SHP77 (cell line): ENCODE measurements around the gene TBC1D17.

Source experiments
- DNase-seq, 2 experiments: peaks; one replicate each; lab custom pipeline; 2025; lab: John Stamatoyannopoulos, UW

The TBC1D17 gene

DNA sequence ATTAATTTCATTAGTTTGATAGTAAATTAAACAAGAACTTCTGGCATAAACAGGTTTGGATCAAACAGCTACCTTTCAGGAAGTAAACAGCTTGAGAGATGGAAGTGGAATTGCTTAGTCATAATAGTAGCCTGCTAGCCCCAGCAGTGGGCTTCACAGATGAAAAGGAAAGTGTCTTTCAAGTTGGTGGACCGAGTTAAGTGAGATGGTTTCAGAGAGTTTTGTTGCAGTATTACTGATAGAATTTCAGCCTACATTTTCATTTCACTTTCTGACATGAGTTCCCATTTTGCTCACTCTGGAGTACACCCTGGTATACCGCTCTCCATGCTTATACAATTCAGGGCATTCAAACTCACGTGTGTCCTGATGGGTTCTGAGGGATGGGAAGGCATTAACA lies 28.6 kb upstream of the TBC1D17 start:
- DNase-seq: no peak

DNA sequence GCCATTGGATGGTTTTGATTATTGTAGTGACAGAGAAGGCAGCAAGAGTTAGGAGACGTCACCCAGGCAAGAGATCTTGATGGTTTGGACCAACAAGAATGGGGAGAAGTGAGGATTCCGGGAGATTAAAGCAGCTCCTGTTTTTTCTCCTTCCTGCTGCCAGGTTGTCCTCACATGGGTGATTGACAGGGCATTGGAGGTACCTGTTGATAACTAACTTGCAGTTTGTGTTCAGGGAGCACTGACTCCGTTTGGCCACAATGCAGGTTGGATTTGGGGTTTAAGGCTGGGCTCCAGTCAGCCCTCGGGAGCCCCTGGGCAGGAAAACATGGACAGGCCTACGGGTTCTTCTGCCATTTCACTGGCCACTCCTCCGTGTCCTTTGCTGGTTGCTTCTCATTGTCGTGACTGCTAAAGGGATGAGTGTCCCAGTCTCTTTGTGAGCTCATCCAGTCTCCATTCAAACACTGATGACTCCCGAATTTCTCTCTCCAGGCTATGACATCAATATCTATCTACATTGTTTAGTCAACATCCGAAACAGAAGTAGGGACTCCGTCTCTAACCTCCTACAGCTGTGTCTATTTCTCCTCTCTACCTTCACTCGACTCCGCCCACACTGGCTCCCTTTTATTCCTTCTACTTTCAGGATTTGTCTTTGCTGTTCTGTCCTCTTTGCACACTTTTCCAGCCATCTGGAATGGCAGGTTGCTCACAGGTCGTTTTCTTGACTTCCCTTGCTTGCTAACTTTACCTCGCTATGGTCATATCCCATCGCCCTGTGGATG lies 27.9 kb upstream of the TBC1D17 start:
- no peak for DNase-seq

DNA sequence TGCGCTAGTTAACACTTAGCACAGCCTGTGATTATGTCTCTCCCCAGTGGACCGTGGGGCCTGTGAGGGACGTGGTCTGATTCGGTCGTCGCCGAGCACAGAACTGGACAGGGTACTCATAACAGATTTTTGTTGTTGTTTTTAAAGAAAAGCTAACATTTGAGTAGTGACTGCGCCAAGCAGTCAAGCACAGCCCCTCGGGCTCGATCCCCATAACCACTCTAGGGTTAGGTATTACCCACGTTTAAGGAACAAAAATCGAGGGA lies 27.3 kb upstream of the TBC1D17 start:
- no peak for DNase-seq

DNA sequence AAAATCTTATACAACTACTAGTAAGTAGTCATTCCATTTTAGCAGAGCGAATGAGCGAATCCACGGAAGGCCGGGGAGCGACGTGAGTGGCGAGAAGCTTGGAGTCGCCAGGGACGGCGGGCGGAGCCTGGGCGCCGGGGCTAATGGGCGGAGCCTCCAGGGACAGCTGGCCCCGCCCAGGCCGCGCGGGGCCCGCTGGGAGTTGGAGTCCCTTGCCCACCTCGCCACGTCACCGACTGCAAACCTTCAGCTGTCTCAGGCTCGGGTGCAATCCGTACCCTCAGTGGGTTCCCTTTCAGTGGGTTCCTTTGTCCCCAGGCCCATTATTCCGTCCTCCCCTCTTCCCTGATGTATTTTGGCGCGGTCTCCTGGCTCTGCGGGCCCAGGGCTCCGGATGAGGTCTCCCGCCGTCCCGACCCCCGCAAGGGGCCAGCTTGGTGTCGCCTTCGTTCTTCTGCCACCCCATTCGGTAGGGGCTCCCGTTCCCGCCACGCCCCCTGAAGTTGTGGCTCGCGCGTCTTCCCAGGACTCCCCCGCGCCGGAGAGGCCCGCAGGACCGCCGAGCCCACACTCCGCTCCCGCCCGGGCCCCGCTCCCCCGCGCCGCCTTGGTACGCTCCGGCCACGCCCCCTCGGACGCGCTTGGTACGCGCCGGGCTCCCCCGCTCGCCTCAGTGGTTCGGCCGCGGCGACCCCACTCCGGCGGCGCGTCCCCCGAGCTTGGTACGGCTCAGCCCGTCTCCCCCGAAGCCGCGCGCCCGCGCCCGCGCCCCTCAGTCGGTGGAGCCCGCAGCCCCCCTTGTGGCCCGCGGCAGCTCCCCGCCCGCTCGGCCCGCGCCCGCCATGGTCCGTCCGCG lies 26.8 kb upstream of the TBC1D17 start, which contains the start of gene PTOV1:
TSS of gene PTOV1 (plus strand) at position 673 of the 856 bp plus-strand sequence.
- peak; percentile 88 to 90 for DNase-seq

DNA sequence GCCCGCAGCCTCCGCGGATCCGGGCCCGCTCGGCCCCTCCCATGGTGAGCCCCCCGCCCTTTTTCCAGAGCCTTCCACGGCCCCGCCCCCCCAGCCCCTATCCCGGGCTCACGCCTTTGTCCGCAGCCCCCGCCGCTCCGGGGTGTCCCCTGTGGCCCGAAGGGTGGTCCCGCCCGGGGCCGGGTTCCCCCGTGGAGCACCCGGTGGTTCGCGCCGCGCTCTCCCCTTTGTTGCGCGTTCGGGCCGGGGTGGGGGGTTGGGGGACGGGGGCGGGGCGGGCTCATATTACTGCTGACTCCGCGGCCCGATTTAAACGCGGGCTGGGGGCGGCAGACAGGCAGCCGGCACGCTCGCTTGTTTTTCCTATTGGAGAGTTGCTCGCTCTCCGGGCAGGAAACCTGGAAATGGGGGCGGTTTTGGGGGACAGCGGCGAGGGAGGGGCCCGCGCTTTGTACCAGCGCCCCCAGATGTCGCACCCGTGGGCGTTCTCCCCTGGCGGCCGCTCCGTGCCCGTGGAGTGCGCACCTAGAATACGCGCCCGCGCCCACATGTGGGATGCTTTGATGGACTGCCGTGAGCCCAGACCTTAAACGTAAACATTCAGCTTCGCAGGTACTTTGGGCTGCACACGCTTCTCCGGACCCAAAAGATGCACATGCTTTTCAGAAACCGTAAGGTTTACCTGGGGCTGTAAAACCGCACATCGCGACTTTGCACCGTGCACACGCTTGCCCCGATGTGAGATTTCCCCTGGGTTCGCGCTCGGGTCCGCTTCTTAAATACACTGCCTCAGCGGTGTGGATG lies 25.8 kb upstream of the TBC1D17 start:
- peak in 1 of 2 experiments; percentile 20 for DNase-seq

DNA sequence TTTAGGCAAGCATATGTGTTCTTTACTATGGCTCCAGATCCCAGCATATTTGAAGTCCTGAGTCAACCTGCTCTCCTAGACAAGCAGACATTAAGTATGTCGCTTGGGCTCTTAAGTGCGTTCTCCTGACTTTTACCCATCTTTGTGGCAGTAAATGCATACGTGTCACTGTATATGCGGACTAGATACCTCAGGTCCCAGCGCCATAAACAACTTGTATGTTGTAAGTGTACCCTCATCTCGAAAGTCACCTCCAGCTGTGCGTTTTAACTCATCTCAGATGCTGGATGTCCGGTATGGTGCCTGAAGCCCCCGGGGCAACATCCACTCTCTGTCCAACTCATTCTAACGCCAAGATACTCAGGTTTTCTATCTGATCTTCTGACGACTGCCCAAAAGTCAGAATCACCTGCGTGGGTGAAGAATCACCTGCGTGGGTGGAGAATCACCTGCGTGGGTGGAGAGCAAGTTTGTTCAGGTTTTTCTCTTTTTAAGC lies 24.8 kb upstream of the TBC1D17 start:
- DNase-seq: no peak

DNA sequence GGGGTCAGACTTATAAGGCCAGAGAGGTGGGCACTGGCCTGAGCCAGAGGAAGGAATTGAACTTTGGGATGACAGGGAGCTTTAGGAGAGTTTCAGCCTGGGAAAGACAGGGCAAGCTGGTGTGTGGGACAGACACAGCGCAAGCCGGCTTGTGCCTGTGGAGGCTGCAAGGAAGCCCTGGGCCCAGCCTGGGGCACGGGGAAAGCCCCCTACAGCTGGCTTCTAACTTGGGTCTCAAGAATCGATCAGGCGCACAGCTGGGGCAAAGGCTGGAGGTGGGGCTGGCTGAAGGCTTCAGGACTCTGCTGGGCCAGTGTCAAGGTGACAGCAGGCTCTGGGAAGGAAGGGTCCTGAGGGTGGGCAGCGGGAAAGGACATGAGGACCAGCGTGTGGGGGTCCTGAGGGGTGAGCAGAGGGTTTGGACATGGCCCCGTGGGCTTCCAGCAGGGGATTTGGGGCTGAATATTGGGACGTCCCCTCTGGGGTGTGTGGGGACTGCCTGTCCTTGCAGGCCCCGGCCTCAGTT lies 23.6 kb upstream of the TBC1D17 start:
- no peak for DNase-seq

DNA sequence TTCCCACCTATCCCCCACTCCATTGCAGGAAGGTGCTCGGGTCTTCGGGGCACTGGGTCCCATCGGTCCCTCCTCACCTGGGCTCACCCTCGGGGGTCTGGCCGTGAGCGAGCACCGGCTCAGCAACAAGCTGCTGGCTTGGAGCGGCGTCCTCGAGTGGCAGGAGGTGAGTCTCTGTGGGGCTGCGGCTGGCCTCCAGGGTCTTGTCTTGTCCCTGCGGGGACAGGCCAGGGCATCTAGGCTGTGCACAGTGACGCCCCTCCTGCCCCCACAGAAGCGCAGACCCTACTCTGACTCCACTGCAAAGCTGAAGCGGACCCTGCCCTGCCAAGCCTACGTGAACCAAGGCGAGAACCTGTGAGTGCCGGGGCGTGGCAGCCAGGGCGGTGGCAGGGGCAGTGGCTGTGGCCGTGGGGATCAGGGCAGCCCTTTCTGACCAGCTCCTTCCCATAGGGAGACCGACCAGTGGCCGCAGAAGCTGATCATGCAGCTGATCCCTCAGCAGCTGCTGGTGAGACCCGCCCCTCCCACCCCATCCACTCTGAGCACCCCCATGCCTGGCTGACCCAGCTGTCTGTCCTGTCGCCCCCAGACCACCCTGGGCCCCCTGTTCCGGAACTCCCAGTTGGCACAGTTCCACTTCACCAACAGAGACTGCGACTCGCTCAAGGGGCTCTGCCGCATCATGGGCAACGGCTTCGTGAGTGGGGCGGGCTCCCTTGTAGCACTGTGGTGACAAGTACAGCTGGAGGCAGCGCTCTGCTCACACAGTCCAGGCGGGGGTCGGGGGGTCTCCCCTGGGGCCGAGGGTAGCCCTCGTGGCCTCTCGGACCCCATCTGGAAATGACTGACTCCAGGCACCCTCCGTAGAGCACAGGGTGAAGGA lies 22.9 kb upstream of the TBC1D17 start:
- DNase-seq: no peak

DNA sequence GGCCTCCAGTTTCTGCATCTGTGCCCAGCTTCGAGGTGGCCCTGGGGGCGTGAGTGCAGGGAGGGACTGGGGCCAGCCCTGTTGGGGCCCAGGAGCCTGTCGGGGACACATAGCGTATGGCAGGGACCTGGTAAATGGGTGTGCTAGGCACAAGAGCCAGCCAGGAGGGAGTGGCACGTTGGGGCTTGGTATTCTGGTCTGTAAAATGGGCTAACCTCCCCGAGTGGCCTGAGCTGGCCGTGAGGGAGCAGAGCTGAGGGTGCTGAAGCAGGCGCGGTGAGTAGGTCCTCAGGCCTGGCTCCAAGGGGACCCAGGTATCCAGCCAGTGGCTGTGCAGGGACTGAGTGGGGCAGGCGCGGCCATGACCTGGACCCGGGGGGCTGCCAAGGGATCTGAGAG lies 22.2 kb upstream of the TBC1D17 start:
- DNase-seq: no peak

DNA sequence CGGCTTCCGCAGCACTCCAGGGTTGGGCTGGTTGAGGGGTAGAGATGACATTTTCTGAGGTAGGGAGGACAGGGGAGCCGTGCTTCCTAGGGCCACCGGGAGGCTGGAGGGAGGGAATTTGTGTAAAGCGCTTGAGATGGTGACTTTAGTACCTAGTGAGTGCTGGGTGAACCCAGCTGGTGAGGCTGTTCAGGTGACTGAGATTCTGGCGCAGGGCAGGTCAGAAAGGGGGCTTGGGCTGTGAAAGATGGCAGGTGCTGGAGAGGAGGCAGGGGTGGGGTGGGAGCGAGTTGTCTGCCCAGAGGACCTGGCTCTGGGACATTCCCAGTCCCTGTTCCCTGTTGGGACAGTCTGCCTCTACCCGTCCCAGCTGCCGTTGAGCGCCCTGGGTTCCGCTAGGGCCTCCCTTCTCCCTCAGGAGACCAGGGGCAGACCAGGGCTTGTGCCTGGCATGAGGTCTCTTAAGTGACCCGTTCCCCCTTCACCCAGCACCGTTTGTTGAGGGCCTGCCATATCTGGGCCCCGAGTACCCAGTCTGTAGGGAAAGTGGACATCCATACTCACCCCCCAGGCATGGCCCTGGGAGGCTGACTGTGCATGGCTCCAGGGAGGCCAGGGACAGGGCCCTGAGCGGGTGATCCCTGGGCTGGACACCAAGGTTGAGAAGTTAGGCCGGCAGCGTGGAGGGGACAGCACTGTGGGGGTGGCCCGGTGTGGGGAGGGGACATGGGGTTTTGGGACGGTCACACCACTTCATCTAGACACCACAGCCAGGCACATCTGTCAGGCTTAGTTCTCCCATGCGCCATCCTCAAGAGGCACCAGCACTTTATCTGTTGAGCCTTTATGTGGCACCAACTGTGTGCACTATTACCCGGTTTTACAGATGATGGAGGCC lies 21.6 kb upstream of the TBC1D17 start:
- DNase-seq: no peak

DNA sequence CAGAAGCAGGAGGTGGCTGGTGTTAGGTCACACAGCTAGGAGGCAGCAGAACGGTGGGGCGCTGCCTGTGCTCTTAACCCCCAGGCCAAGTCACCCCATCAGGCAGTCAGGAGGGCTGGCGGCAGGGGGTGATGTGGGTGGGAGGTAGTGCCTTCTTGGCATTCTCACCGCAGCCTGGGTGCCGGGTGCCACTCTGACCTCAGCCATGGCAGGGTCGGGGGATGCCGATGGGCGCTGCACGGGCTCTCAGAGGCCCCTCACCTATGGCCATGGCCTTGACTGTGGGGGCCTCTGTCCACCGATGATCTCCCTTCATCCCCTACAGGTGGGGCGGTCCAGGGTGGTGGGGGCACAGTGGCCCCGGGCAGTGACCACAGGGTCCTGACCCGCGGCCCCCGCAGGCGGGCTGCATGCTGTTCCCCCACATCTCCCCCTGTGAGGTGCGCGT lies 20.9 kb upstream of the TBC1D17 start:
- no peak for DNase-seq

DNA sequence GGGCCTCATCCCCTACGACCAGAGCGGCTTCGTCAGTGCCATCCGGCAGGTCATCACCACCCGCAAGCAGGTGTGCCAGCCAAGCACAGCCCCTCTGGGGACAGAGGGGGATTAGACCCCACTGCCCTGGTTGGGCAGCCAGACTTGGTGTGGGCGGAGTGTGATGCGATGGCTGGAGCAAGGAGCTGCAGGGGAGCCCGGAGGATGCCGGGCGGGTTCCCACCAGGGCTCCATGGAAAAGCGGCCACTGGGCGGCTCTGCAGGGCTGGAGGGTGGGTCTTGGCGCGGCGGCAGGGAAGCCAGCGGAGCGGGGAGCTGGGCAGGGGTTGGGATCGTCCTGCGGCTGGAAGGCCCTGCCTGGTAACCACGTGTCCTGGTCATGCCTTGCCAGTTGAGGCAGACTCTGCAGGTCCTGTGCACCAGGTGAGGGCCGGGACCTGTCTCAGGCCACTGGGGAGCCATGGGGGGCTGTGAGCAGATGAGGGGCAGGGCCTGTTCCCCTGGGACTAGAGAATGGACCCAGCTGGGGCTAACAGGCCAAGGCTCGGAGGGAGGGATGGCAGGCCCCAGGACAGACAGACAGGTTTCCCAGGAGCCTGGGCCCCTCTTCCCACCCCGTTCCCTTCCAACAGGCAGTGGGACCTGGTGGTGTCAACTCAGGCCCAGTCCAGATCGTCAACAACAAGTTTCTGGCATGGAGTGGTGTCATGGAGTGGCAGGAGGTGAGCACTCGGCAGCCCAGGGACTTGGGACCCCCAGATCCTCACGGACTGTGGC lies 20.3 kb upstream of the TBC1D17 start:
- DNase-seq: no peak

DNA sequence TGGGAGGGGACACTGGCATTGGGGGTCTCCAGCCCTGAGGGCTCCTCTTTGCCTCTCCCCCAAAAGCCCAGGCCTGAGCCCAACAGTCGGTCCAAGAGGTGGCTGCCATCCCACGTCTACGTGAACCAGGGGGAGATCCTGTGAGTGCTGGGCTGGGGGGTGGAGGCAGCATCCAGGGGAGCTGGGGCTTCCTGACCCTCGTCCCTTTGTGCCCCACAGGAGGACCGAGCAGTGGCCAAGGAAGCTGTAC lies 19.7 kb upstream of the TBC1D17 start:
- DNase-seq: no peak

DNA sequence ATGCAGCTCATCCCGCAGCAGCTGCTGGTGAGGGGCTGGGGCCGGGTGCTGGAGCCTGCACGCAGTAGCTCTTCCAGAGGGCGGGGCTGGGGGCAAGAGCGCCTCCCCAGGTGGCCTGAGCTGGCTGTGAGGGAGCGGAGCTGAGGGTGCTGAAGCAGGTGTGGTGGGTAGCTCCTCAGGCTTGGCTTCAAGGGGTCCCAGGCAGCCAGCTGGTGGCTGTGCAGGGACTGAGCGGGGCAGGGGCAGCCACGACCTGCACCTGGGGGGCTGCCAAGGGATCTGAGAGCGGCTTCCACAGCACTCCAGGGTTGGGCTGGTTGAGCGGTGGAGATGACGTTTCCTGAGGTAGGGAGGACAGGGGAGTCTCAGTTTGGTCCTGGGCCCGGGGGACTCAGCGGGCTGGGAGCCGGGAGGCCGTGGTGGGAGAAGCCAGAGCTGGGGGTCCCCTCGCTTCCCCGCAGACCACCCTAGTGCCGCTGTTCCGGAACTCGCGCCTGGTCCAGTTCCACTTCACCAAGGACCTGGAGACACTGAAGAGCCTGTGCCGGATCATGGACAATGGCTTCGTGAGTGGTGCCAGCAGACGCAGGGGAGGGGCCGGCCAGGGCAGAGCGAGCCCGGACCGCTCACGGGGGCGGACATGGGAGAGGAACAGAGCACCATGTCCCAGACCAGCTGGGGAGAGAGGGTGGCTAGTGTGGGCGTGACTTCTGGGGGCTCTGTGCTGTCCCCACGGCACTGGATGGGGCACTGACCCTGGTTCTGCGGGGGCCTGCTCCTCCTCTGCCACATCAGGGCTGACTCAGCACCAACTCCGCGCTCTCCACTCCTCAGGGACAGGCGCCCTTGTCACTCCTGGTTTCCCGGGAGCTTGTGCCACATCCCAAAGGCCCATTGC lies 19.2 kb upstream of the TBC1D17 start:
- DNase-seq: no peak

DNA sequence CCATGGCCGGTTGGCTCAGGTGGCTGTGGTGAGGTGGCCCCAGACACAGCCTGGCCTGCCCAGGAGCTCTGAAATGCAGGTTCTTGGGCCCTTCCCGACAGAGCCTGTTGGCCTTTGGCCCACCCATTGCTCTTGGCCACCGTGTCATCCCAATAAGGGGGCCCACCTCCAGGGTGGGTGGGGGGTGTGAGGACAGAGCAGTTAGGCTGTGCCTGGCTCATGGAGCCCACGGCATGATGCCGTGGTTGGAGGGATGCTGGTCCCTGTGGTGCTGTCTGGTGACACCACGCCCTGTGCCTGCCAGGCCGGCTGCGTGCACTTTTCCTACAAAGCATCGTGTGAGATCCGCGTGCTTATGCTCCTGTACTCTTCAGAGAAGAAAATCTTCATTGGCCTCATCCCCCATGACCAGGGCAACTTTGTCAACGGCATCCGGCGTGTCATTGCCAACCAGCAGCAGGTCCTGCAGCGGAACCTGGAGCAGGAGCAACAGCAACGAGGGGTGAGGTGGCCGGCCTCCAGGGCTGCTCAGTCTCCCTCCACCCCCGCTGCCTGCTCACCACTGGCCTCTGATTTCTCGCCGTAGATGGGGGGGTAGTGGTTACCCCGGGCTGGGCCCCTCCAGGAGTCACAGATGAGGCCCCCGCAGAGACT lies 17.7 kb upstream of the TBC1D17 start:
- no peak for DNase-seq

DNA sequence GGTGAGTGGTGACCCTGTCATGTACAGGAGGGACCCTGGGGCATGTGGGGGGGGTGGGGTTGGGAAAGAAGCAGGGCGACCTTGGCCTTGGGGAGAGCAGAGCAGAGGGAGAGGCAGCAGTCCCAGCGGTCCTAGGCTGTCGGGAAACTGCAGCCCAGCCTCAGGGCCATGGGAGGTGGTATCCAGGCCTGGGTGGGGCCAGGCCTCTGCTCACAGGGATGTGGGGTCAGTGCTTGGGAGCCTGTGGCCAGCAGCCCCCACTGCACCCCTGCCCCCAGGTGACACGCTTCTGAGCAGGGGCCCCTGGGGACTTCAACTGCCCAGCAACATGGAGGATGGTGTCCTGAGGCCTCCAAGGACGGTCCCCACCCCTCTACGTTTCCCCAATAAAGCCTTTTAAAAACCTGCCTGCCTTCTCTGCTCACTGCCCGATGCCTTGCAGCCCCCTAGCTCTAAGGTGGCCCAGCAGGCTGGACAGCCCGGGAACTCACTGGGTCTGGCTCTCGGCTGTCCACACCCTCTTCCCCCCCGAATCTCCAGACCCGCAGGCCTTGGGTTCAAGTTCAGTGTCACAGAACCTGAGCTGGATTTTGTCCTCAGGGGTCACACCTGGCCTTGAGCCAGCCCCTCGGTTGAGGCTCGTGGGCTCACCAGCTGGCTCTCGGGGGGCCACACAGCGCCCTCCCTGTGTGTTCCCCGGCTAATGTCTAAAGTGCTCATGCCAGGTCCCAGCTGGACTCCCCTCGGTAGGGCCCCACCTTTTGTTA lies 17.0 kb upstream of the TBC1D17 start:
- no peak for DNase-seq

DNA sequence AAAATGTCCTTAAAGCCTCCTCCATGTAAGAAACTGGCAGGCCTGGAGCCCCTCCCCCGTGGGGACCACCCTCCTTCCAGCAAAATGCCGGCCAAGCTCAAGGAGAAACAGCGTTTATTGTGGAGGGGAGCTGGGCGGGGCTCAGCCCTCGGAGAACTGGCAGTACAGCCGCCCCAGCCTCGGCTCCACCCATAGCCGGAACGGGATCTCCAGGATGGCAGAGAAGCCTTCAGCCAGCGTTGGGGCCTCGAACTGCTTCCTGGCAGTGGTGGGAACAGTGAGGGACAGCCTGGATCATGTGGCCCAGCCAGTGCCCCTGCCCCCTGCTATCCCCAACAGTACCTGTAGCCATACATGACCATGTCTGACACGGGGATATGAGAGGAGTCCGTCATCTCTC lies 16.4 kb upstream of the TBC1D17 start:
- no peak for DNase-seq
